CD1c-positive myeloid dendritic cell (primary cell): ENCODE measurements around the gene TEX2.
"Not testable (repeated sequence)": the region's sequence is repeated elsewhere in the genome, so short reads cannot be mapped to it uniquely, and the experiment has no call there.

ENCODE experiments used
- DNase-seq: peaks from one replicate; pipeline ENCODE4 v3.0.0-alpha.2; 2016; ENCODE audit errors: extremely low spot score

The TEX2 gene

DNA sequence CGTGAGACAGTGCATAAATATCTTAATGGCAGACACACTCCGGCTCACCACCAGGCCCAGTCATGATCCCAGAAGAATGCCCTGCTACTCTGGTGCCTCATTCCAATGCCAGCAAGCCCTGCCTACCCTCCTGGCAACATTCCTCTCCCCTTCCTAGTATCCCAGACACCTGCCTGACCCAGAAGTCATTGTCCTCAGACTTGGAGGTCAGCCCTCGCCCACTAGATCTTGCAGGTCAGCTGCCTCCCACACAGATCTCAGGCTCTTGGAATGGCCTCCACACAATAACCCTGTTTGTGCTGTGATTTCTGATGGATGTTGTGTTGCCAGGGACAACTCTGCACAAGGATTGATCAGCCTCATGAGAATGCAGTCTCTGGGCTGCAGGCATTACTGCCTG lies 1.8 kb upstream of the TEX2 start:
- no peak for DNase-seq

DNA sequence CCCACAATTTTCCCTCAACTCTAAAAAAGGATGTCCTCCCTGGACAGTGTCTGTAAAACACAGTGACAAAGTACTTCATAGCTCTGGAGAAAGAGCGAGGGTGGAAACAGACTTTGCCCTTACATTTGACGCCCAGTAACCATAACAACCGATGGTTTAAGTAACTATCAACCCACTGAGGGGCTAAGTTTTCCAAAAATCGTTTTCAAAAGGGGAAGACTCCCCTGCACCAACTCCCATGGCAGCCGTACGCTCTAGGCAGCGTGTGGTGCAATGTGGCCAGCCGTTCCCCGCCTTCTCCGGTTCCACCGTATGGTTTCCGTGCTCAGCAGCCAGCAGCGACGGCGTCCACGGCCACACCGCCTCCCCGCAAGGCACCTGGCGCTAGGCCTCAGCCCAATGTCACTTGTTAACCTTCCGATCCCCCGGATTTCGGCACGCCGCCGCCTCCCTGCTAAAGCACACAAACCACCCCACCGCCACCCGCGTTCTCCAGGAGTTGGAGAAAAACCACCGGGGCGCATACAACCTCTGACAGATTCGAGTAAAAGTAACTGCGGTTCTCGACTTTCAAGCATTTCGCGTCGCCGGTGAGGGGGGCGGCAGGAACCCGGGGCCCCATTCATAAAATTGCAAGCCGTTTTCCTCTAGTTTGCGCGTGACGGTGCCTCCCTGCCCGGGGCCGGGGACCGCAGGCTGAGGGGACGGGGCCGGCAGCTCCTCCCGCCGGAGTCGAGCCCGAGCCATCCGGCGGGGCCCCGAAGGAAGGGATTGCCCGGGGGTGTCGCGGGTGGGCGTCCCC lies 661 bp downstream of the TEX2 start:
- DNase-seq, result peak; percentile 68

DNA sequence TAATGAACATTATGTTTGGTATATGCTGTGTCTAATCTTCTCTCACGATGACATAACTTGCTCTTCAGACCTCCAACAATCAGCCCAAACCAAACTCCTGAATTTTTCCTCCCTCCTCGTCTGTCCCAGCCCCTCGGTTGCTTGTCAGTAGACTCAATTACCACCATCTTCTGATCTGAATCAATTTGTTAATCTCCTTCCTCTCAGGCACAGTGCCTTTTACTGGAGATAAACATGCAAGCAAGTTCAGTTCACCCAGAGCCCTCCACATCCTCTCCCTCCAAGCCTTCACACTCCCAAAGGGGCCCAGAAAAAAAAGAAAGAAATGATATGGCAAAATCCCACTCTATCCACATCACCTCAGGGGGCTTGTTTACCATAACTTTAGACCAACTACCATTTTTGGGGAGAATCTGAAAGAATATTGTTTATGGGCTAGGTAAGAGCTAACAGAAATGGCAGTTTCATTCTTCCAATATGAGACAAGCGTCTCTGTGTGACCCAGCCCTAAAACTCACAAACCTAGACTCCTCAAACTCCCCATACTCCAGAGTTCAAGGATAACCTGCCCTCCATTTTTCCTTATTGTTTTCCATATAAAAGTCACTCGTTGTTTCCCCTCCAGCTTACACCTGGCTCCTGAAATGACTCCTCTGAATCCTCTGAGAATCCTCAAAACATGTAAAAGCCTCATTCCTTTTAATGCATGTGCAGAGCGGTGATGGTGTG lies 1.5 kb downstream of the TEX2 start:
- no peak for DNase-seq

DNA sequence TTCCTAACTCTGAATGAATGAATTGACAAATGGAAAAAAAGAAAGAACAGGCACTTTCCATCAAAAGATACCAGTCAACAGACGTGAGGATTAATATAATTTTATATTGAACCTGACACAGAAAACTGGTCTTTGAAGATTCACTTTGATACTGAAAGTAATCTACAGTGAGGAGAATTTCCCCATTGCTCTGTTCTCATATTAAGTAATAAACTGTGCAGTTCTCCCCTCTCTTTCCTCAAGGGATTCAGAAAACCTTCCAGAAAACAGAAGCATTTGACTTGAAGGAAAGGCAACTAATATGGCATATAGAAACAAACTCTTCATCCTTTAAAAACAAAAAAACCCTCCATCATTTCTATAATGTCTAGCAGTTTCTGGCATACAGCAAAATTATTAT lies 2.2 kb downstream of the TEX2 start:
- peak; percentile 32 for DNase-seq

DNA sequence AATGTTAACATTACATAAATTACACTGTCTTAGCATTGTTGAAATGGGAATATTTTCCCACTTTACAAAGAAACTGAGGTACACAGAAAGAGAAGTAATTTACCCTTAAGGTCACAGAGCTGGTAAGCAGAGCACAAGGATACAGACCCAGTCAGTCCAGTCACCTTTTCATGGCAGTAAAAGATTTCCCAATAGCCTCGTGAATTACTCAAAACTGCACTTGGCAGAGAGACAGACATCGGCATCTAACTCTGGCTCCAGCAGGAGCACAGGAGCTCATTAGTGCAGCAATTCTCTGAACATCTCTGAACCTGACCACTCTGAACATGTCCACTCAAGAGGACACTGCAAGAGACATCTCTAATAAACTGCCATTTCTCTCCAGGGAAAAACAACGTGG lies 3.1 kb downstream of the TEX2 start:
- no peak for DNase-seq

DNA sequence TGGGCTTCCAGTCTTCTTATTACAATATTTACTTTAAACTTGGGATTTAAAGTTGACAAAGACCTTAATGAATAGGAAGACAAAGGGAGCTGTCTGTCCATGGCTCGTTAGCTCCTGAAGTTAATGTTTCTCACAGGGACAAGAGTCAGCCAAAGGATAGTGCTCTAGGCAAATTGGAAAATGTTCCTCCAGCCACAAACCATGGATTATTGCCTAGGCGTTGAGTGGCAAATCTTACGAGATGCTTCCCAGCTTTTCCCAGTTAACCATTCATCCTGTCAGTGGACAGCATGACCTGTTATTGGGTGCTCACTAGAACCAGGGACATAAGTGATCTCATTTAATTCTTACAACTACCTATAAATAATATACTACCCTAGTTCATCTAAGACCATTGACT lies 3.6 kb downstream of the TEX2 start:
- no peak for DNase-seq

DNA sequence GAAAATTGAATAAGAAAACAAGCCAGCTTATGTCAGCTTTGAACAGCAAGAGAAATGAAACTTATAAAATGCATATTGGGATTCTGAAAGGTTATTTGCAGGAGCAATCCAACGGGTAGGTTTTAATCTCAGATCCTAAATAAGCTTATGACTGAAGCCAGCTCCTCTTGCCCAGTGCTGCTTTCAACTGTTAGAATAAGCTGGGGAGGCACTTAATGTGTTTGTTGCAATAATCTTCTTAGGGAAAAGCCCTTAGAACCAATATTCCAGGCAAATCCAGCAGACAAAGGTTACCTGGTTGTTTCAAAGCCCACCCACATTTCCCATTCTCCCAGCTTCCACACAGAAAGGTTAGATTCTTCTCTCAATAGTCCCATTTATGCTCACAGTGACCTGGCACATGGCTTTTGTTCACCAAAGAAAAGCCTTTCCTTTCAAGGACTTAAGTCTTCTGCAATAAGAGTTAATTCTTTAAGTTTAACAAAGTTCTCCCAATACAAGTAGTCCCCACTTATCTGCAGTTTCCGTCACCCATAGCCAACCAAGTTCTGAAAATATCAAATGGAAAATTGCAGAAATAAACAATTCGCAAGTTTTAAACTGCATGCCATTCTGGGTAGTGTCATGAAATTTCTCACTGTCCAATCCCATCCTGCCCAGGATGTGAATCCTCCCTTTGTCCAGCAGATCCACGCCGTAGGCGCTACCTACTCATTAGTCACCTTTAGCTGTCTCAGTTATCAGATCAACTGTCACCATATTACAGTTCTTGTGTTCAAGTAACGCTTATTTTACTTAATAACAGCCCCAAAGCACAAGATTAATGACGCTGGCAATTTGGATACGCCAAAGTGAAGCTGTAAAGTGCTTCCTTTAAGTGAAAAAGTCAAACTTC lies 5.9 kb downstream of the TEX2 start:
- DNase-seq, result no peak

DNA sequence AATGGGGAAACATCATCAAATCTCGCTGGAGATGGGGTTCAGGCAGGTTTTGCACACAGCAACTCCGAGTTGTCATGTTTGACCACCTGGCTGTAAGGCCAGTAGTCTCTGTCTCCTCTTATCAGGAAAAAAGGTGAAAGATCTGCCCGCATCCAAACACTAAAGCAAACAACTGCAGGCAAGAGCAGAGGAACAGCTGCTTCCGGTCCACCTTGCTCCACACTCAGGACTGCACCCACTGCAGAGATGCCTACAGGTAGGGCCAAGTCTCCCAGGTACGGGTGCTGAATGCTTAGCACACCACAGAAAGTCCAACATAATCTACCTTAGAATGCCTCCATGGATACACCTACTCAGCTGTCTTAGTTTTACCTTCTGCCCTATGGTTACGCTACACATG lies 7.3 kb downstream of the TEX2 start:
- DNase-seq, result no peak

DNA sequence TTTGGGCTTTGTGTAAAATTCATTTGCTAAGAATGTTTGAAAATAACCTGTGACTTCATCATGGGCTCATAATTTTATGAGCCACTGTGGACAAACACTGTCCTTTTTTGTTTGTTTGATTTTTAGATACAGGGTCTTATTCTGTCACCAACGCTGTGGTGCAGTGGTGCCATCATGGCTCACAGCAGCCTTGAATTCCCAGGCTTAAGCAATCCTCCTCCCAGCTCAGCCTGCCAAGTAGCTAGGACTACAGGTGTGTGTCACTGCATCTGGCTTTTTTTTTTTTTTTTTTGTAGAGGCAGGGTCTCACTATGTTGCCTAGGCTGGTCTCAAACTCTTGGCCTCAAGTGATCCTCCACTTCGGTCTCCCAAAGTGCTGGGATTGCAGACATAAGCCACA lies 8.3 kb downstream of the TEX2 start:
- DNase-seq, result no peak

DNA sequence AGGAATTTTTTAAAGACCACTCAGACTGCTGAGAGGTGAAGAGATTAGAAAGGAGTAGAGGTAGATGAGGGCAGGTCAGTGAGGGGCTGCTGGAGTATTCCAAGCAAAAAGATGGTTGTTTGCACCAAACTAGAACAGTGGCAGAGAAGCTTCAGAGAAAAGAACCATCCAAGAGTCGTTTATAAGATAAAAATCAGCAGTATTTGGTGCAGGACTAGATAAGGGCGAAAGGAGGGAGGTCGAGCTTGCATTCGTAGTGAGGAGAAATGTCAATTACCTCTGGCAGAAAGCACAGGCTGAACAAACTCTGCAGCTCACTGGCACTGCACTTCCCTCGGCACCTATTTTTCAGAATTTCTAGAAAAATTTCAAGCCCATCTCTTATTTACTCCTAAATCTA lies 9.6 kb downstream of the TEX2 start:
- DNase-seq, result no peak

DNA sequence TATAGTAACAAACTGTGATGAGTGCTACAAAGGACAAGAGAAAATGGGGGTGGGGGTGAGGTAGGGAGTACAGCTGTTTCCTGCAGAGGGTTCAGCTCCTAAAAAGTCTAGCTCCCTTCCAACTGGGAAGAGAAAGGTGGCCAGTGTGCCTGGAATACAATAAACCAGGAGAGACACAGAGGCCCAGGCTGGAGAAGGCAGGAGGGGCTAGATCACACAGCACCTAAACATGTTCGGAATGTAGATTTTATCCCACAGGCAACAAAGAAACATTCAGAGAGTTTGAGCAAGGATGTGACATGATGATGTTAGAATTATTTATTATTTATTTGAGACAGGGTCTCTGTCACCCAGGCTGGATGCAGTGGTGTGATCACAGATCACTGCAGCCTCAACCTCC lies 10.2 kb downstream of the TEX2 start:
- no peak for DNase-seq

DNA sequence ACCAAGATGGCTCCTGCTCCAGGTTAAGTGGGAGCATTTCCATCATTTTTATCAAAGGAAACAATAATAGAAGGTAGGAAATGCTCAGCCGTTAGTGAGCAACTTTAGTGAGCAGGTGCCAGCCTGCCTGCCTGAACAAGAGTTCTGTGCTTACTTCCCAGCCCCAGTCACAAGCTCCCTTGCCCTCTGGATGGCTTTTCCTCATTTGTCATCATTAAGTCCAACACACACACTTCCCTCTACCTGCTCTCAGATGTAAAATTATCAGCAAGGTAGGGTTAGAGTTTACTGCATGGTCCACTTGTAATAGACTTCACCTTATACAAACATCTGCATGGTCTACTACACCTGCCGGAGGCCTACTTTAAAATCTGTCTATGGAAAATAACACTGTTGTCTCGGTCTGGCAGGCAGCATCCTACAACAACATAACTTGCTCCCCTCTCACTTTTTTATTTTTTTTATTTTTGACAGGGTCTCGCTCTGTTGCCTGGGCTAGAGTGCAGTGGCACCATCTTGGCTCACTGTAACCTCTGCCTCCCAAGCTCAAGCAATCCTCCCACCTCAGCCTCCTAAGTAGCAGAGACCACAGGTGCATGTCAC lies 12.7 kb downstream of the TEX2 start:
- no peak for DNase-seq

DNA sequence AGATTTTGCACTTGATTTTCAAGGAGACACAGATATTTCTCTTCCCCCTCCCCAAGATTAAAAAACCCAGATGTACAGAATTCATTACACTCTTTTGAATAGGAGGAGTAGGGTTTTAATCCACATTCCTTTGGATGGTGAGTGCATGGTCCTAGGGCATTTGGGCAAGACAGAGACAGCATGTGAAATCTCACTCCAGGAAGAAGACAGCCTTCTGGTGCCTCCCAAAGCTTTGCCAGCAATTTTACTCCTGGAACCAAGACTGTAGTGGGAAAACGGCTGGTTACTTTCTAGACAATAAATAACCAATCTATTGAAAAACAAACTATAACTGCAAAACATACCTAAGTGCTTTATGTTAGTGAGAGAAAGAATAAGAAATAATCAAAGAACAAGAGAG lies 15.2 kb downstream of the TEX2 start:
- no peak for DNase-seq

DNA sequence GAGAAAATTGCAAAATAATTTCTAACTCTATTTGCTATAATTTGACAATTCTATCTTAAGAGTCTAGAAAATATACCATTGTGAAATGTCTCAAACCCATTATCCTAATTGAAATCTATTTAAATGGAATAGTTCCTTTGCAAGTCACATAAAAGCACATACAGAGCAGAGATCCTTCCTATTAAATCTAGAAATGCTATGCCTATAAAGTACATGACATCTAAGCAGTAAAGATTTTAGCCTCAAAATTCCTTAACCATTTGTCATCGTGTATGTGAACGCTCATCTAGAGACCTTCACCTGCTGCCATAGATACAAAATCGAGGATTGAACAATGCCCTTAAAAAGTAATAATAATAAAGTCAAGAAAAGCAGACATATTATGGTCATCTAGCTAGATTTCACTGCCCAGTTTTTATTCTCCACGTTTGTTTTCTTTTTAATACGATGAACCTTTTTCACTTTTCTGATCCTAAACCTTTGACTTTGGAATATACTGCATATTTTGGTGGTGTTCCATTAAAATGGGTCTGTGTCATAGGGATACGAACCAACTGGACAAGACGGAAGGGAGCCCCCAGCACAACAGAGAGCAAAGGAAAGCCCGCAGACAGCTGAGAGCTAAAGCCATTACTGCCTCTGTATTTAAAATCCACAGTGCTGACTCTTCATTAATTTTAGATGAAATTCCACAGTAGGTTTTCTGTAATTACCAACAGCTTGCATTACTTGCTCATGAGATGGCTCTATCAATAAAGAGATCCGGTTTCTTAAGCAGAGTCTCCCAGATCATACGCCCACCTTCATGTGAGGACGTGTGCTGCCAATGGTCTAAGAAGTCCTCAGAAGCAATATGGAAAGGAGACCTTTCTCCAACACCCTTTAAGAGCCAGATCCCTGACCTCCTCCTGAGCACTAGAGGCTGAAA lies 17.6 kb downstream of the TEX2 start:
- no peak for DNase-seq

DNA sequence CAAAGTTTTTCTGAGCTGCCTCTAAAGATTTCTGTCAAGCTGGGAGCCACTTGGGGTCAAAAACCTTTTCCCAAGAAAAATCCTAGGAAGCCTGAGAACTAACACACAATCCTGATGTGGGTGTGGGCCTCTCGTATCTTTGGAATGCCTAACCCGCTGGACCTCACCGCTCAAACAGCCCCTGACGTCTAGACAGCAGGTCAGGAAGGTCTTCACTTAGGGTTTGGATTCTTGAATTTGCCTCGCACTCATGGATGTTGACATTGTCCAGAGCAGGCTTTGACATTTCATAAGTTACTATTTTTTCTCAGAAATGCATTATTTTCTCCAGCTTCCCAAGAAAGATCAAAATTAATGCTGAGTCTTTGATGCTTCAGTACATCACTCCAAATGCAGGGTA lies 18.9 kb downstream of the TEX2 start:
- DNase-seq, result no peak

DNA sequence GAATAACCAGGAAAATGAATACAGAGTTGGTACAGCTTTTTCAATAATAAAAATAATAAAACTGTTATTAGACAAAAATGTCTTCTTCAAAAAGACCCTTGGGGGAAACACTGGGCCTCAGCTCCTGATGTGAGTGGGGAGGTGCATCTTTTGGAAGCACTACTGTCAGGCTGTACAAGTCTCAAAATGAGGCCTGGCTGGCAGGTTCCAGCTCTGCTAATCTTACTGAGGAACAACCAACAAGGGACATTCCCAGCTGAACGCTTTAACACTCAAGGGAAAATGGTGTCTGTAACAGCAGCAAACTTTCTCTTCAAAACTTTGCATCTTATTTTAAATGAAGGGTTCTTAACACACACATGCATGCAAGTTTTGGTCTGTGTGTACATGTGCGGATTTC lies 19.7 kb downstream of the TEX2 start:
- DNase-seq, result no peak

DNA sequence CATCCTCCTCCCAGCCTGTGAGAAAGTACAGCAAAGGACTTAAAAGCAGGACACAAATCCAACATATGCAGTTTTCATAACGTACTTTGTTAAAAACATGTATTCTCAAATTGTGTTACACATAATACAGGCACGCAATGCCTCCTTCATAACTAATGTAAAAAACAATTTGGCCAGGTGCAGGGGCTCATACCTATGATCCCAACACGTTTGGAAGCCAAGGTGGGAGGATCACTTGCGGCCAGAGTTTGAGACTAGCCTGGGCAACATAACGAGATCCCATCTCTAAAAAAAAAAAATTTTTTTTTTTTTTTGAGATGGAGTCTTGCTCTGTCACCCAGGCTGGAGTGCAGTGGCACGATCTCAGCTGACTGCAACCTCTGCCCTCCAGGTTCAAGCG lies 20.4 kb downstream of the TEX2 start:
- DNase-seq, result no peak

DNA sequence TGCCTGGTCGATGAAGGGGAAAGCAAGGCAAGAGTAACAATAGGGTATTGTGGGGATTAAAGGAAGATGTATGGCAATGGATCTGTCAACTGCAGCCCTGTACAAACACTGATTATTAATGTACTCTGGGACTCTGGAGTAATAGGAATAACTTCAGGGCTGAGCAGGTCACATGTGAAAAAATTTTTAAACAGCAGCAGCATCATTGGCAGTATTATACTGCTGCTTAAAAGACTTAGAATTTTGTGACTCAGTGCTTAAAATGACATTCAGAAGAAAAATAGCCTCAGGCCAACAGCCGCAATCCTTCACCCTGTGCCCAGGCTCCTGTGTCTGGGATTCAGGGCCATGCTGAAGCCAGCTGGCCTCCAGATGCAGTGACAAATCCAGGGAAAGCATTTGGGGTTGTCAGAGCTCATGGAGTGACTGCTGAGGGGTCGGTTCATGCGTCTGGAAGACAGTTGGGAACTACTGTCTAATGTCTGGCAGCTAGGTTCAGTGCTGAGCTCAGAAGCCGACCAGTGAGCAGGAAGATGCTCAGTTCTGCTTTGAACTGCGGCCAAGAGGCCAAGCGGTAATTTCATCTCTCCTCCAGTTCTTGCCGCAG lies 22.2 kb downstream of the TEX2 start:
- DNase-seq, result peak; percentile 32

DNA sequence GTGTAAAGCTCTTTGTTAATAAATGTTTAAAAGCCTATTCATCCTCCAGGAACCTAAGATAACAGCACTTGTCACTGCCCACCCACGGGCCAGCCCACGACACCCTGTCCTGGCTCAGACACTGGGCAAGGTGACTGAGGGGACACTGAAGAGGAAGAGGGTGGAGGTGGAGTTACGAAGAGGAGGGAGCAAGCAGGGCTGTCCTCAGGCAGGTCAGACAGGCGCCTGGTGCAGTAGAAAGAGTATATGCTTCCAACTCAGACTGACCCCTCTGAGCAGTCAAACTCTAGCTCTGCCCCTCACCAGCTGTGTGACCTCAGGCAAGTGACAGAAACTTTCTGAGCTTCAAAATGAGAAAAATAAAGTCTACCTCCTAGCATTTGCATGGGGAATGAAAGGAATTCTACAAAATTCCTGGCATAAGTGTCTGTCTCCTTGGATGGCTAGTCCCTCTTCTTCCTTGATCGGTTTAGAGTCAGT lies 22.8 kb downstream of the TEX2 start:
- DNase-seq, result peak; percentile 57

DNA sequence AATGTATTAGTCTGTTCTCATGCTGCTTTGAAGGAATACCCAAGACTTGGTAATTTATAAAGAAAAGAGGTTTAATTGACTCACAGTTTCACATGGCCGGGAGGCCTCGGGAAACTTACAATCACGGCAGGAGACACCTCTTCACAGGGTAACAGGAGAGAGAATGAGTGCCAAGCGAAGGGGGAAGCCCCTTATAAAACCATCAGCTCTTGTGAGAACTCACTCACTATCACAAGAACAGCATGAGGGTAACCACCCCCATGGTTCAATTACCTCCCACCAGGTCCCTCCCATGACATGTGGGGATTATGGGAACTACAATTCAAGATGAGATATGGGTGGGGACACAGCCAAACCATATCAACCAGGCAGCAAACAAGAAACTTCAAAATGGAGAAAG lies 24.6 kb downstream of the TEX2 start:
- DNase-seq, result not testable (repeated sequence)
